ENCODE measurements around the gene ETV4. TPM values are rescaled to one million over a fixed set of nuclear protein-coding genes. Genes with fewer than 3 reads are reported as not detected.
A peak's percentile ranks its signal among the peaks of the same experiment; 100 is the strongest.

The ETV4 gene
- total RNA-seq, 1 donor from 2014 or later: 0.37 TPM

- no peak for ATAC-seq
- no peak for DNase-seq
- intact Hi-C loops (cut with micrococcal nuclease): no loop called here
Observed at GRCh38 chr17:43549496-43549895, 3.4 kb upstream of the ETV4 start.

- no peak for ATAC-seq
- DNase-seq: no peak
- intact Hi-C loops (cut with micrococcal nuclease): no loop called here
Observed at GRCh38 chr17:43548689-43549379, 2.7 kb upstream of the ETV4 start.

GRCh38 chr17:43547659-43548256, 1.6 kb upstream of the ETV4 start:
- DNase-seq: no peak
- intact Hi-C loops (cut with micrococcal nuclease): no loop called here
- ATAC-seq: no peak

- ATAC-seq: no peak
- intact Hi-C loops (cut with micrococcal nuclease): no loop called here
- DNase-seq: no peak
Observed at GRCh38 chr17:43547189-43547550, 1.0 kb upstream of the ETV4 start.

GRCh38 chr17:43545383-43545632, 832 bp downstream of the ETV4 start:
- peak; percentile 43 for DNase-seq
- ATAC-seq: peak; percentile 46
- intact Hi-C loops (cut with micrococcal nuclease): no loop called here

- ATAC-seq (no peak), DNase-seq (no peak)
- intact Hi-C loops (cut with micrococcal nuclease): no loop called here
Observed at GRCh38 chr17:43543771-43544575, 2.2 kb downstream of the ETV4 start.

- intact Hi-C loops (cut with micrococcal nuclease): no loop called here
- DNase-seq: no peak
- ATAC-seq: no peak
Observed at GRCh38 chr17:43543300-43543699, 2.8 kb downstream of the ETV4 start.

GRCh38 chr17:43542859-43543258, 3.3 kb downstream of the ETV4 start:
- intact Hi-C loops (cut with micrococcal nuclease): no loop called here
- no peak for DNase-seq
- no peak for ATAC-seq

GRCh38 chr17:43540821-43541674, 5.1 kb downstream of the ETV4 start:
- intact Hi-C loops (cut with micrococcal nuclease): no loop called here
- ATAC-seq (peak; percentile 41), DNase-seq (peak; percentile 49)

- ATAC-seq: no peak
- intact Hi-C loops (cut with micrococcal nuclease): no loop called here
- DNase-seq: no peak
Observed at GRCh38 chr17:43536236-43536992, 9.7 kb downstream of the ETV4 start.

- ATAC-seq (no peak), DNase-seq (no peak)
- intact Hi-C loops (cut with micrococcal nuclease): no loop called here
Observed at GRCh38 chr17:43534909-43535308, 11.2 kb downstream of the ETV4 start.

GRCh38 chr17:43533699-43534098, 12.4 kb downstream of the ETV4 start:
- intact Hi-C loops (cut with micrococcal nuclease): no loop called here
- ATAC-seq: no peak
- no peak for DNase-seq

- intact Hi-C loops (cut with micrococcal nuclease): no loop called here
- DNase-seq (no peak), ATAC-seq (no peak)
Observed at GRCh38 chr17:43532581-43532980, 13.6 kb downstream of the ETV4 start.

GRCh38 chr17:43531955-43532354, 14.2 kb downstream of the ETV4 start:
- DNase-seq: no peak
- no peak for ATAC-seq
- intact Hi-C loops (cut with micrococcal nuclease): no loop called here

- no peak for ATAC-seq
- intact Hi-C loops (cut with micrococcal nuclease): no loop called here
- DNase-seq: no peak
Observed at GRCh38 chr17:43531082-43531378, 15.1 kb downstream of the ETV4 start.

- ATAC-seq (peak; percentile 74), DNase-seq (peak; percentile 74)
- intact Hi-C loops (cut with micrococcal nuclease): no loop called here
Observed at GRCh38 chr17:43530288-43531081, 15.7 kb downstream of the ETV4 start.

- ATAC-seq (no peak), DNase-seq (no peak)
- intact Hi-C loops (cut with micrococcal nuclease): loop anchor here (10.0 kb wide), 1 partner anchor 45 kb away; no protein-coding TSS in a partner anchor
Observed at GRCh38 chr17:43529947-43530287, 16.2 kb downstream of the ETV4 start.

GRCh38 chr17:43528988-43529814, 16.9 kb downstream of the ETV4 start:
- intact Hi-C loops (cut with micrococcal nuclease): loop anchor here (10.0 kb wide), 1 partner anchor 46 kb away; no protein-coding TSS in a partner anchor
- DNase-seq (no peak), ATAC-seq (no peak)
